Stomach (tissue), 9 donors: ENCODE measurements around the gene KLF17. TPM values are rescaled to one million over a fixed set of nuclear protein-coding genes. Genes with fewer than 3 reads are reported as not detected.

Experiments used
- DNase-seq, 2 donors: peaks; one replicate each; pipeline versions ENCODE4 v3.0.0 to v3.0.0-alpha.2; 2013 to 2019
- H3K27ac ChIP-seq, 5 donors: fragments of 200-600 bp in 4 of 5; sonication (generic) in 4 of 5; one replicate each; pipeline ENCODE4 v1.5.1; 2013 to 2019; ENCODE audit warnings: mild to moderate bottlenecking in 1 of 5, moderate library complexity in 1 of 5
- H3K27me3 ChIP-seq, 3 donors: fragments of 200-600 bp; sonication (generic); one replicate each; pipeline ENCODE4 v1.5.1; 2017 to 2019; ENCODE audit warnings: mixed run types in 1 of 3
- H3K36me3 ChIP-seq, 4 donors: fragments of 200-600 bp; sonication (generic); 1 replicate in 3 of 4; 2 replicates in 1 of 4; pipeline ENCODE4 v1.5.1; 2016 to 2019
- H3K4me1 ChIP-seq, 4 donors: fragments of 200-600 bp; sonication (generic); one replicate each; pipeline ENCODE4 v1.5.1; 2016 to 2019
- H3K4me3 ChIP-seq, 4 donors: fragments of 200-600 bp; sonication (generic) in 3 of 4; one replicate each; pipeline ENCODE4 v1.5.1; 2016 to 2019; ENCODE audit warnings: mild to moderate bottlenecking in 1 of 4
- H3K9me3 ChIP-seq, 4 donors: fragments of 200-600 bp; sonication (generic); one replicate each; pipeline ENCODE4 v1.5.1; 2016 to 2019
- CTCF ChIP-seq, 7 experiments: fragments of 450-650 bp in 4 of 7; fragments of 200-600 bp in 3 of 7; sonication (generic) in 3 of 7; IDR thresholded peaks; one replicate each; pipeline ENCODE4 v1.5.1; 2016 to 2019; ENCODE audit warnings: antibody characterized with exemption in 7 of 7, control low read depth in 2 of 7, mild to moderate bottlenecking in 1 of 7
- EP300 ChIP-seq: sonication (generic); formaldehyde crosslinking; IDR thresholded peaks from one replicate; pipeline ENCODE4 v1.6.1; 2017; ENCODE audit warnings: antibody characterized with exemption
- POLR2A ChIP-seq, 4 donors: fragments of 450-650 bp; IDR thresholded peaks; one replicate each; pipeline ENCODE4 v1.6.1; 2016; ENCODE audit warnings: antibody characterized with exemption in 4 of 4, control low read depth in 2 of 4, mild to moderate bottlenecking in 1 of 4, moderate library complexity in 1 of 4
- POLR2AphosphoS5 ChIP-seq, 3 donors: sonication (generic); formaldehyde crosslinking; IDR thresholded peaks; one replicate each; pipeline ENCODE4 v1.6.1; 2016; ENCODE audit warnings: antibody characterized with exemption in 3 of 3
- WGBS, 5 donors: extraction: QIAGEN DNeasy Blood & Tissue Kit in 3 of 5; methylation state at CpG; one replicate each; pipeline versions ENCODE4 v1.1.5 to v1.1.7; 2013 to 2018; 5-methylcytosine and 5-hydroxymethylcytosine counted together
- intact Hi-C: fragments of 100-400 bp; cut with DNase I; formaldehyde crosslinking; loops from one replicate; pipeline ENCODE4 v1.15.1; 2023; ENCODE audit warnings: low total_unique reads
- polyA plus RNA-seq, 3 donors: library from polyadenylated mRNA; stranded (reverse); fragments of 200-250 nt; gene quantifications; one replicate each; pipeline ENCODE4 v1.2.3, GENCODE V29; 2013
- total RNA-seq, 5 donors: library from RNA; depleted of rRNA; stranded (reverse); fragments of >200 nt; gene quantifications; one replicate each; pipeline versions ENCODE4 v1.1.0 to v1.2.3, GENCODE V29; 2014 to 2016
- donor health status: healthy with polysubstance abuse.
- donor health status: Bipolar disorder and iron deficiency.
- donor health status: healthy.

Gene KLF17
- total and polyA plus RNA-seq, 8 donors: 0.25 TPM; not detected in 7

- TF ChIP-seq POLR2AphosphoS5 (IDR thresholded peaks at IDR 0.05) (no peak), EP300 (no peak), CTCF (IDR thresholded peaks at IDR 0.05) (no peak), POLR2A (IDR thresholded peaks at IDR 0.05) (no peak)
- no peak overlapping the region for H3K4me3 ChIP-seq
- H3K27me3 ChIP-seq: peaks cover 0 to 5% (median 0%) of the 10 kb centered on the region in 3 donors
- H3K27ac ChIP-seq: no peak overlapping the region
- H3K9me3 ChIP-seq: no peaks in the 10 kb centered on the region
- DNase-seq: no peak
- no peaks in the 10 kb centered on the region for H3K36me3 ChIP-seq
- WGBS, 5 donors: 85 to 91% (median 87%) methylated on average over 16 of the region's 16 CpGs
- intact Hi-C loops: no loop called here
- no peaks in the 10 kb centered on the region for H3K4me1 ChIP-seq
Observed at GRCh38 chr1:44129616-44130500, 11.2 kb downstream of the KLF17 start.

GRCh38 chr1:44131411-44131810, 12.8 kb downstream of the KLF17 start:
- no peak overlapping the region for H3K27ac ChIP-seq
- intact Hi-C loops: no loop called here
- H3K4me1 ChIP-seq: no peaks in the 10 kb centered on the region
- no peaks in the 10 kb centered on the region for H3K36me3 ChIP-seq
- no peak overlapping the region for H3K4me3 ChIP-seq
- no peak for DNase-seq
- no peaks in the 10 kb centered on the region for H3K9me3 ChIP-seq
- no peaks in the 10 kb centered on the region for H3K27me3 ChIP-seq
- 76 to 87% (median 82%) methylated on average over 3 of the region's 3 CpGs for WGBS, 5 donors
- TF ChIP-seq CTCF (IDR thresholded peaks at IDR 0.05): no peak
- no peak for TF ChIP-seq POLR2AphosphoS5 (IDR thresholded peaks at IDR 0.05)
- TF ChIP-seq EP300: no peak
- no peak for TF ChIP-seq POLR2A (IDR thresholded peaks at IDR 0.05)

- no peak for DNase-seq
- intact Hi-C loops: no loop called here
- Histone ChIP-seq H3K27ac (no peak overlapping the region), H3K4me1 (no peaks in the 10 kb centered on the region), H3K4me3 (no peak overlapping the region), H3K9me3 (no peaks in the 10 kb centered on the region), H3K27me3 (peaks cover 0 to 17% (median 0%) of the 10 kb centered on the region in 3 donors), H3K36me3 (no peaks in the 10 kb centered on the region)
- TF ChIP-seq POLR2AphosphoS5 (IDR thresholded peaks at IDR 0.05): no peak
- no peak for TF ChIP-seq EP300
- TF ChIP-seq CTCF (IDR thresholded peaks at IDR 0.05): no peak
- TF ChIP-seq POLR2A (IDR thresholded peaks at IDR 0.05): no peak
- 87 to 91% (median 88%) methylated on average over 19 of the region's 19 CpGs for WGBS, 5 donors
Observed at GRCh38 chr1:44134071-44134920, 15.7 kb downstream of the KLF17 start.

GRCh38 chr1:44135886-44136285, 17.3 kb downstream of the KLF17 start:
- H3K4me3 ChIP-seq: no peak overlapping the region
- 68 to 82% (median 71%) methylated on average over 2 of the region's 2 CpGs for WGBS, 5 donors
- intact Hi-C loops: no loop called here

More at GRCh38 chr1:44135886-44136285, 17.3 kb downstream of the KLF17 start:
- DNase-seq: no peak
- Histone ChIP-seq H3K27ac (no peak overlapping the region), H3K27me3 (peaks cover 0 to 25% (median 0%) of the 10 kb centered on the region in 3 donors), H3K9me3 (no peaks in the 10 kb centered on the region), H3K36me3 (no peaks in the 10 kb centered on the region), H3K4me1 (no peaks in the 10 kb centered on the region)
- TF ChIP-seq POLR2A (IDR thresholded peaks at IDR 0.05) (no peak), CTCF (IDR thresholded peaks at IDR 0.05) (no peak)
